Epidermal melanocyte (primary cell): ENCODE results near the gene LNPK.
A peak's percentile ranks its signal among the peaks of the same experiment; 100 is the strongest.
"Not testable (repeated sequence)": the region's sequence is repeated elsewhere in the genome, so short reads cannot be mapped to it uniquely, and the experiment has no call there.

Experiments
- DNase-seq: peaks from one replicate; pipeline ENCODE4 v3.0.0; 2011; ENCODE audit warnings: low spot score; ENCODE audit not compliant: insufficient read length

The LNPK gene

GRCh38 chr2:175913849-175914743 lies 88.0 kb downstream of the LNPK start:
- DNase-seq: not testable (repeated sequence)

GRCh38 chr2:175913267-175913666 lies 88.8 kb downstream of the LNPK start:
- not testable (repeated sequence) for DNase-seq

- no peak for DNase-seq
Measured at GRCh38 chr2:175904035-175904434, 98.0 kb downstream of the LNPK start.

- DNase-seq: peak; percentile 21
Measured at GRCh38 chr2:175903384-175903936, 98.6 kb downstream of the LNPK start.

- not testable (repeated sequence) for DNase-seq
Measured at GRCh38 chr2:175895957-175896356, 106.1 kb downstream of the LNPK start.

GRCh38 chr2:175892046-175892445 lies 110.0 kb downstream of the LNPK start:
- no peak for DNase-seq

- no peak for DNase-seq
Measured at GRCh38 chr2:175890636-175891242, 111.3 kb downstream of the LNPK start.

- DNase-seq: no peak
Measured at GRCh38 chr2:175889701-175890302, 112.3 kb downstream of the LNPK start.

- DNase-seq: no peak
Measured at GRCh38 chr2:175887776-175888175, 114.3 kb downstream of the LNPK start.

- no peak for DNase-seq
Measured at GRCh38 chr2:175884697-175885393, 117.2 kb downstream of the LNPK start.

GRCh38 chr2:175883586-175884194 lies 118.4 kb downstream of the LNPK start:
- DNase-seq: no peak

GRCh38 chr2:175879679-175880078 lies 122.4 kb downstream of the LNPK start:
- no peak for DNase-seq

- DNase-seq: no peak
Measured at GRCh38 chr2:175877845-175878544, 124.1 kb downstream of the LNPK start.

- no peak for DNase-seq
Measured at GRCh38 chr2:175874291-175874690, 127.8 kb downstream of the LNPK start.
